Omental fat pad (tissue), 4 donors: Measurements from ENCODE around the gene PPFIBP1. TPM values are rescaled to one million over a fixed set of nuclear protein-coding genes. Genes with fewer than 3 reads are reported as not detected.

Experiments used
- ATAC-seq: fragments of 150-250 bp; one replicate; pipeline ENCODE4 v1.9.1; 2016; ENCODE audit warnings: mild to moderate bottlenecking, moderate library complexity; ENCODE audit not compliant: low FRiP score
- DNase-seq: peaks from one replicate; pipeline ENCODE4 v3.0.0-alpha.2; 2019; ENCODE audit warnings: low spot score
- total RNA-seq, 4 donors: library from RNA; depleted of rRNA; stranded (reverse); fragments of >200 nt; gene quantifications; one replicate each; pipeline ENCODE4 v1.1.0, GENCODE V29; 2016
- TF ChIP-seq, protein P1 (sequence below), 3 donors: fragments of 450-650 bp; IDR thresholded peaks; one replicate each; pipeline ENCODE4 v1.5.1; 2016 to 2017; ENCODE audit warnings: antibody characterized with exemption in 3 of 3, mild to moderate bottlenecking in 3 of 3, moderate library complexity in 2 of 3

The PPFIBP1 gene
- total RNA-seq, 4 donors from 2014 or later = 40.2 to 164 (median 56.5) TPM

GRCh38 chr12:27615331-27615891 lies 91.4 kb downstream of the PPFIBP1 start:
- TF ChIP-seq, protein P1, sequence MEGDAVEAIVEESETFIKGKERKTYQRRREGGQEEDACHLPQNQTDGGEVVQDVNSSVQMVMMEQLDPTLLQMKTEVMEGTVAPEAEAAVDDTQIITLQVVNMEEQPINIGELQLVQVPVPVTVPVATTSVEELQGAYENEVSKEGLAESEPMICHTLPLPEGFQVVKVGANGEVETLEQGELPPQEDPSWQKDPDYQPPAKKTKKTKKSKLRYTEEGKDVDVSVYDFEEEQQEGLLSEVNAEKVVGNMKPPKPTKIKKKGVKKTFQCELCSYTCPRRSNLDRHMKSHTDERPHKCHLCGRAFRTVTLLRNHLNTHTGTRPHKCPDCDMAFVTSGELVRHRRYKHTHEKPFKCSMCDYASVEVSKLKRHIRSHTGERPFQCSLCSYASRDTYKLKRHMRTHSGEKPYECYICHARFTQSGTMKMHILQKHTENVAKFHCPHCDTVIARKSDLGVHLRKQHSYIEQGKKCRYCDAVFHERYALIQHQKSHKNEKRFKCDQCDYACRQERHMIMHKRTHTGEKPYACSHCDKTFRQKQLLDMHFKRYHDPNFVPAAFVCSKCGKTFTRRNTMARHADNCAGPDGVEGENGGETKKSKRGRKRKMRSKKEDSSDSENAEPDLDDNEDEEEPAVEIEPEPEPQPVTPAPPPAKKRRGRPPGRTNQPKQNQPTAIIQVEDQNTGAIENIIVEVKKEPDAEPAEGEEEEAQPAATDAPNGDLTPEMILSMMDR (IDR thresholded peaks at IDR 0.05) = no peak
- ATAC-seq (no peak), DNase-seq (no peak)

DNA sequence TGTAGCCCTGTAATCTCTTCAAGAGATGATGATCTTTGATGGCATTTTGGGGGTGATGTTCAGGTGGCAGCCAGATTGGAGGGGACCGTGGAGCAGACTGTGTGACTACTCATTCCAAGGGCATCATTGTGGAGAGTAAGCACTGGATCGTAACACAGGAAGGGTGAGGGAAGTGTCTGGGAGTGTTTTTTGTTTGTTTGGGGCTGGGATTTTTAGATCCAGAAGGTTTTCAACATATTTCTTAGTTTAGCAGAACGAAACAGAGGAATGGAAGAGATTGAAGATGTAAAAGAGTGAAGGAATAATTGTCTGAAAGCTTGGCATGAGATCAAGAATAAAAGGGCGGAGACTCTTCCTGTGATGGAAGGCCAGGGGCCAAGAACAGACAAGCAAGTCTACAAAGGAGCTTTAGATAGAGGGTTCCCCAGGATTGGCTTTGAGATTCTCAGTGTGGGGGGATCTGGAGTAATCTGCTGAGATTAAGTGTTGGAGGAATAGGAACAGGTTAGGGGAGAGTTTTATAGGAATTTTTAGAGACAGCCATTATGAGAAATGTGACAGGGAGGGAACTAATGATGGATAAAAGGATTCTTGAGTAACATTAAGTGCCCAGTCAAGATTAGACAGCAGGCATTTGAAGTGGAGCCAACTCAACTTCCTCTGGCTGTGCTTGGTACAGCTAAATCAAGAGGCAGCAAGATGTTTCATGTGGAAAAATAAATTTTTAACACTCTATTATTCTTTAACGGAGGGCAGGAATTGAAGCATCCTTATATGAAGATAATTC lies 92.5 kb downstream of the PPFIBP1 start:
- DNase-seq = no peak
- TF ChIP-seq, protein P1 (IDR thresholded peaks at IDR 0.05) = no peak
- ATAC-seq = no peak

DNA sequence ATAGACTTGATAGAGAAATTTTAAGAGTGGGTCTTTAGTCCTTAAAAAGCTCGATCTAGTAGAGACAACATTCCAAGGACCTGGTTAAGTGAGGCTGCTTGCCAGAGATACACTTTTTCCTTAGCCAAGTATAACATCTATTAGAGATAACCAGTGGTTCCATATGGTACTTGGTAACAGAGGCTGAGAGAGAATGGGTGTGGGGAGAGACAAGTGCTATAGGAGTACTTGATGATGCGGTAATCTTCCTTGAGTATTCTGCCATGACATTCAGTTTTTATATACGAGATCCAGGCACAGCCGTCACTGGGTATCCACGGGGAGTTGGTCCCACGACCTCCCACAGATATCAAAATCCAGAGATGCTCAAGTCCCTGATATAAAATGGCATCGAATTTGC lies 94.8 kb downstream of the PPFIBP1 start:
- TF ChIP-seq, protein P1 (IDR thresholded peaks at IDR 0.05) = no peak
- ATAC-seq = no peak
- DNase-seq = no peak

DNA sequence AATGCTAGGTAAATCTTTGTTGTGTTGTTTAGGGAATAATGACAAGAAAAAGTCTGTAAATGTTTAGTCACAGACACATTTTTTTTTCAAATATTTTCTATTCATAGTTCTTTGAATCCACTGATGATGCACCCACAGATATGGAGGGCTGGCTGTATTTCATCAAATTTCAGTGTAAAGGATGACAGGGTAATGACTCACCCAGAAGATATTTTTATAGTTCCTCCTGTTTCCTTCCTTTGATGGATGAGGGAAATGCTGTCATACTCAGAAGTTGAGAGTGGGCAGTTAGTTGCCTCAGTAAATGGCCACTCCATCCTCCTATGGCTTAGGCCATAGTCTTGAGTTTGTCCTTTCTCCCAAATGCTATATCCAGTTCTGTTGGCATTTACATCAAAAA lies 95.3 kb downstream of the PPFIBP1 start:
- TF ChIP-seq, protein P1 (IDR thresholded peaks at IDR 0.05) = no peak
- ATAC-seq (peak; percentile 80), DNase-seq (no peak)

GRCh38 chr12:27620121-27620520 lies 96.1 kb downstream of the PPFIBP1 start:
- no peak for ATAC-seq
- no peak for DNase-seq
- TF ChIP-seq, protein P1 (IDR thresholded peaks at IDR 0.05) = no peak

- ATAC-seq (no peak), DNase-seq (no peak)
- TF ChIP-seq, protein P1 (IDR thresholded peaks at IDR 0.05) = no peak
Measured at GRCh38 chr12:27622436-27623195, 98.6 kb downstream of the PPFIBP1 start.
